HL-60/S4 treated with phorbol 12-myristate 13-acetate at 8.2 ng/mL for 4 days and 3 days (cell line): ENCODE measurements around the gene COMP.

ENCODE experiments used
- in situ Hi-C: fragments of 300-500 bp; cut with MboI; formaldehyde crosslinking; loops from 2 replicates; pipeline ENCODE4 v1.15.0; 2022; ENCODE audit warnings: low sequenced_read_pairs

The COMP gene

DNA sequence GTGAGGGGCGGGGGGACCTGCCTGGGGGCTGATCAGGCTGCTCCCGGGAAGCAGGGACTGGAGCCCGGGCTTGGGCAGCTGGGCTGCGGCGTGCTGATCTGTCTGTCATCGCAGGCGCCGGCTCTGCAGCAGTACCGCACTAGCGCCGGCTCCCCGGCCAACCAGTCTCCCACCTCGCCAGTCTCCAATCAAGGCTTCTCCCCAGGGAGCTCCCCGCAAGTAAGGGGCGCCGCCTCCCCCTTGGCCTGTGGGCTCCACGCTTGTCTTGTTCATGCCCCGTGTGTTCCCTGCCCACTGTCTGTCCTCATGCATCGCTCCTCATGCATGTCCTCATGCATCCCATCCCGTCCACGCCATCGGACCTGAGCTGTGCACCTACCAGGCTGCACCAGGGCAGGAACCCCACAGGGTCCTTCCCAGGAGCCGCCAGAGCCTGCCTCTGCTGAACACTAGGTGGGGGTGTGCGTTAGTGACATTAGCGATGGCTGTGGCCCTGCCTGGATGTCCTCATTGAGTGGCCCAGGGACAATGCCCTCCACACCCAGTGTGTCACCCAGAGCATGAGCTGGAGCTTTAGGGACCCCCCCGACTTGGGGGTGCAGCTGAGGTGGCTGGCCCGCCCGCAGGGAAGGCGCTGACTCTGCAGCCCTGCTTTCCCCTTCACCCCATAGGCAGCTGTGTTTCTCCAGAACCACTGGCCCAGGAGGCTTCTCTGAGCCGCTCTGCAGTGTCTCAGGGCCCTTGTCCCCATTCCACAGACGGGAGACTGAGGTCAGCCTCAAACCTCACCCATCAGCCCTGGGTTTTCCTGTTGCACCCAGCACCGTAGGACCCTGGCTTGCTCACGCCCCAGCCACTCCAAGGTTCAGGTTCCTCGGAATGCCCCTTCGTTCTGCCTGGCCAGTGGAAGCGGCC is 19.5 kb downstream of the COMP start:
- in situ Hi-C loops = no loop called here

- in situ Hi-C loops = no loop called here
These were observed 20.3 kb downstream of the COMP start for GRCh38 chr19:18770663-18771327.

DNA sequence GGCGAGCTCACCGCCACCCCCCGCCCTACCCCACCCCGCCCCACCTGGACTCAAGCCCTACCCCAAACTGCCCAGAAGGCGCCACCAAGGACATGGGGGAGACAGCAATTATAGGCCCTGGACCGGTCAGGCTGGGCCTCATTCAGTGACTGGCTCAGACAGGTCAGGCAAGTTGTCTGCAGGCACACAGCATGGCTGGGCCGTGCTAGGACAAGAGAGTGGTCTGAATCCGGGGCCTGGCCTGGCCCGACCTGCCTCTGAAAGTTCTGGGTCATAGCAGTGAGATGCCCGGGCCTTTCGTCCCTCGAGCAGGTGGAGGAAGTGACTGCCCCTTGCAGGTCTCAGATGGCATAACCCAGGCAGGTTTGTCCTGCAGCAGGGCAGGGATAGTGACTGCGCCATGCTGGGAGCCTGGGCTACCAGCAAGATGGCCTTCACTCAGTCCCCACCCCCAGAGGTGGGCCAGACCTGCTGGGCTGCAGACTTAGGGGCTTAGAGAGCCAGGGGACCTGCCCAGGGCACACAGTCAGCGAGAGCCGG is 21.0 kb downstream of the COMP start:
- in situ Hi-C loops = no loop called here

DNA sequence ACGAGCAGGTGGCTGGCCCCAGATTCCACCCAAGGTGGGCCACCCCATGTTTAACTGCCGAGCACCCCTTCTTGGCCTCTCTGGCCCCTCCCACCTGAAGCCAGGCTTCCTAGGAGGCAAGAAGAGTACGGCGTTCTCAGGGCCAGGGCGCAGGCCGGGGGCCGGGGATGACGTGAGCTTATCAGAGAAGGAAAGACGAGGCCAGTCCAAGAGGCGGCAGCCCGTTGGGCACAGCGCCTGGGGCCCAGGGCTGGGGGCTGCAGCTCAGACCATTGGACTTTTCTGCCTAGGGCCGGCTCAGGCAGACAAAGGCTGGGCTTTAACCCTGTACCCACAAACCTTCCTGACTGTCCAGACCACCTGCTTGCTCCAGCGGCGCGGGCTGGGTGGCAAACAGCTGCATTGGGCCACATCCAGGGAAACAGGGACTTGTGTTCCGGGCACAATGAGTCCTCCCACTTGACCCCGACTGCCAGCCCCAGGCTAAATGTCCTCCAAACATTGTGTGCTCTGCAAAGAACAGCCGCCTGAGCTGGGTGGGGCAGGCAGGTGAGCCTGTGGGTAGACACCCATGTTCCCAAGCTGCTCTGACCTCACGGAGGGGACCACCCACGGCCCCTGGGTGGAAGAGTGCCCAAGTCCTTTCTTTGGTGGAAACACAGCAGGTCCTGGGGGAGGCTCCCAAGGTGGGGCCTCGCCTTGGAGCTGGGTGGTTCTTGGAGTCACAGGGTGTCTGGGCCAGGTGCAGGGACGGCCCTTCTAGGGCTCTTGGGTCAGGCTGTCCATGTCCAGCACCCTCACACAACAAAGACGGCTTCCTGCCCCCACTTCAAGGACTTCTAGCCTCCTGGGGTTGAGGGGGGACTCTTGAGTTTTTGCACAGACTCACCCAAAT is 21.9 kb downstream of the COMP start:
- in situ Hi-C loops = no loop called here

GRCh38 chr19:18768046-18768771 is 22.9 kb downstream of the COMP start:
- in situ Hi-C loops = no loop called here

- in situ Hi-C loops = no loop called here
These were observed 25.9 kb downstream of the COMP start for GRCh38 chr19:18765224-18765623.

DNA sequence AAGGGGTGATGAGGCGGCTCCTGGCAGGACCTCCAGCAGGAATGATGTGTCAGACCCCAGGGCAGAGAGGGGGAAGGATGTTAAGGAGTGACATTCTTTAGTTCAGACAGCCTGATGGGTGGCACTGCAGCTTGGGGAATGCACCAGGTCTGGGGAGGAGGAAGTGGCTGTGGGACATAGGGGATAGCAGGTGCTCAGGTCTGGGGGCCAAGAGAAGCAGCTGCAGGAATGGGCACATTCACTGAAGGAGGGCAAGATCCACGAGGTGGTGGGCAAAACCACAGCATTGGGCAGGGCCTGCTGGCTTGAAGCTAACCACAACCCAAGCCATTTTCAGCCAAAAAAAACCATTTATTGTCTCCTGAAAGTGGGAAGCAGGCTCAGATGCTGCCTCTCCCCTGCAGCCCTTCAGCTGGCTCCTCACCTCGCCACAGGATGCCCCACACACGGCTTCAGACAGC is 26.5 kb downstream of the COMP start:
- in situ Hi-C loops = no loop called here

- in situ Hi-C loops = no loop called here
These were observed 27.2 kb downstream of the COMP start for GRCh38 chr19:18763674-18764590.

GRCh38 chr19:18762125-18763023 is 28.7 kb downstream of the COMP start:
- in situ Hi-C loops = no loop called here

GRCh38 chr19:18761531-18762110 is 29.5 kb downstream of the COMP start:
- in situ Hi-C loops = no loop called here

GRCh38 chr19:18760440-18761383 is 30.4 kb downstream of the COMP start:
- in situ Hi-C loops = no loop called here

- in situ Hi-C loops = no loop called here
These were observed 31.1 kb downstream of the COMP start for GRCh38 chr19:18759995-18760426.

DNA sequence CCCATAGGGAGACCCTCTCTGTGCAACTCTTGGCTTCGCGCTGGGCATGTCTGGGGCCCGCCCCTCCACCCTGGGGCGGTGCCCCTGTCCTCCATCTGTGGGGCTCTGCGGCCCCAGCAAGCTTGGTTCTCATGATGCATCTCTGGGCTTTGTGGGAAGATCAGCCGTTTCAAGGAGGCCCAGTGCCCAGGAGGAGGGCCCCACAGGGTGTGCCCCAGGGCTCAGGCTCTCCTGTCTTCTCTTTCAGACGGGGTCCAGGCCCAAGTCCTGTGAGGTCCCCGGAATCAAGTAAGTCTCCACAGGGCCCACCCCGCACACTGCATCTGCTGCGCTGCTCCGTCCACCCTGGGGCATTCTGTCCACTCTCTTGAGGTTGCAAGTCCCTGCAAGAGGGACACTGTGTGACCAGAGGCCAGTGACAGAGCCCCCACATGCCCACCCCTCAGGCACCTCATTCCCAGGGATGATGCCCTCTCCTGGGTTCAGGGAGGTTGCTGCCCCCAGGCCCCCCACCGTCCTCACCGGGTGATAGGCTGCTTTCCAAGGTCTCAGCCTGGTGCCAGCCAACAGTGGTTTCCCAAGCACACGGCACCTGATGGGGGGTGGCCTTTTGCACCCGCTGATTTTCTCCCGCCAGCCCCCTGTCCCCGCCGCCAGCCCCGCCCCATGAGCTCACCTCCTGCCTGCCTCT is 31.7 kb downstream of the COMP start:
- in situ Hi-C loops = no loop called here

- in situ Hi-C loops = no loop called here
These were observed 34.2 kb downstream of the COMP start for GRCh38 chr19:18756896-18757295.

DNA sequence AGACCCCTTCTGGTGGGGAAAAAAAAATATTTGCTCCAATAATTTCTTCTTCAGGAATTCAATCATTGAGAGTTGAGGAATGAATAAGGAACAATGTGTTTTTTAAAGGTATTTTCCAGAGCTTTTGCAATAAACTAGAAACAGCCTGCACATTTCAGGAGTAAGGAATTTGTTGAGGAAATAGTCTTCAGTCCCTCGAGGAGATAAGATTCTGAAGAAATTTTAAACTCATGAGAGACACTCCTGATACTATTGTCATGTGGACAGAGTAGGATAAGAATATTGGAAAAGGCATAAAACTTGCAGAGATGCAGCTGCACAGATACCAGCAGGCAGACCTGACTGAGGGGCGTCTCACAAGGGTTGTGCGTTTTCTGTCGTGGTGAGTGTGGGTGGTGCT is 36.6 kb downstream of the COMP start:
- in situ Hi-C loops = no loop called here

- in situ Hi-C loops = no loop called here
These were observed 39.5 kb downstream of the COMP start for GRCh38 chr19:18751571-18751970.
